GM12865 (cell line): Measurements from ENCODE around the gene PPP1CA.

Experiments
- DNase-seq: peaks from one replicate; pipeline ENCODE4 v3.0.0; 2010; ENCODE audit warnings: low read depth
- H3K4me3 ChIP-seq: 2 replicates; pipeline ENCODE4 v1.5.1; 2011; ENCODE audit warnings: mild to moderate bottlenecking, low read depth, low read length, control low read depth
- TF ChIP-seq, protein P1 (sequence below): IDR thresholded peaks from 2 replicates; pipeline ENCODE4 v1.5.1; 2011; ENCODE audit warnings: low read length, control low read depth, low read depth, inconsistent platforms; ENCODE audit not compliant: insufficient read depth; ENCODE audit errors: missing control alignments

The PPP1CA gene

DNA sequence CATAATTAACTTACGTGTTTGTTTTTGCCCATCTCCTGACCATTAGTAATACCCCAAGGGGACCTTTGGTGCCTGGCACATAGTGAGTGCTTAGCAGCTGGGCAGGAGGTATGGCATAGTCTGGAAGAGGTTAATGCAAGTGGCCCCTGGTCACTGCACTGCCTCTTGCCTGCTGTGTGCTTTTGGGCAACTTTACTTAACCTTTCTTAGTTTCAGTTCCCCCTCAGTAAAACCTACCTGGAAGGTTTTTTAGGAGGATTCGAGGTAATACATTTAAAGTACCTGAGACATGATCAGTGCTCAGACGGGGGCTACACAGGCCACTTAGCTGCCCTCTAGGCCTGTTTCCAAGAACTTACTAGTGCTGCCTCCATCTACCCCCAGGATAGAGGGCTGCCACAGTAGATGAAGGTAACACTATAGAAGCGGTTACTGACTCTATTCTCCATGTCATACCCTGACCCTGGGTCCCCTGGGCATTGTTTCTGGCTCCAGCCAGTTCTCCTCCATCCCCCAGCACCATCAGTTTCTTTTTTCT, 51.7 kb downstream of the PPP1CA start:
- TF ChIP-seq, protein P1, sequence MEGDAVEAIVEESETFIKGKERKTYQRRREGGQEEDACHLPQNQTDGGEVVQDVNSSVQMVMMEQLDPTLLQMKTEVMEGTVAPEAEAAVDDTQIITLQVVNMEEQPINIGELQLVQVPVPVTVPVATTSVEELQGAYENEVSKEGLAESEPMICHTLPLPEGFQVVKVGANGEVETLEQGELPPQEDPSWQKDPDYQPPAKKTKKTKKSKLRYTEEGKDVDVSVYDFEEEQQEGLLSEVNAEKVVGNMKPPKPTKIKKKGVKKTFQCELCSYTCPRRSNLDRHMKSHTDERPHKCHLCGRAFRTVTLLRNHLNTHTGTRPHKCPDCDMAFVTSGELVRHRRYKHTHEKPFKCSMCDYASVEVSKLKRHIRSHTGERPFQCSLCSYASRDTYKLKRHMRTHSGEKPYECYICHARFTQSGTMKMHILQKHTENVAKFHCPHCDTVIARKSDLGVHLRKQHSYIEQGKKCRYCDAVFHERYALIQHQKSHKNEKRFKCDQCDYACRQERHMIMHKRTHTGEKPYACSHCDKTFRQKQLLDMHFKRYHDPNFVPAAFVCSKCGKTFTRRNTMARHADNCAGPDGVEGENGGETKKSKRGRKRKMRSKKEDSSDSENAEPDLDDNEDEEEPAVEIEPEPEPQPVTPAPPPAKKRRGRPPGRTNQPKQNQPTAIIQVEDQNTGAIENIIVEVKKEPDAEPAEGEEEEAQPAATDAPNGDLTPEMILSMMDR: no peak
- H3K4me3 ChIP-seq: no peak overlapping the region
- DNase-seq: no peak

DNA sequence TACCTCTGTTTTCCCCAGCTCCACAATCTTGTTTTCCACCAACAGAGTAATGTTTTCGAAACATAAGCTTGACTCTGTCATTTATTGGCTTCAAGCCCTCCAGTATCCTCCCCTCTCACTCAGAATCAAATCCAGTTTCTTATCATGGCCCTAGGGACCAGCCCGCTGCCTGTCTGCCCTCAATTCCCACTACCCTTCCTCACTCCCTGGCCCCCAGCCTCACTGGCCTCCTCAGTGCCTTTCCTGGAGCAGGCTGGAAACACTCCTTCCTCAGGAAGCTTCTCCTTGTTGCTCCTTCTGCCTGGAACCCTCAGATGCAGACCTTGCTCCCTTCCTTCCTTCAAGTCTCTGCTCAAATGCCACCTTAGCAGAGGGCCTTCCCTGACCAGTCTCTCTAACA, 52.2 kb downstream of the PPP1CA start:
- no peak overlapping the region for H3K4me3 ChIP-seq
- TF ChIP-seq, protein P1: no peak
- no peak for DNase-seq

GRCh38 chr11:67349036-67349435, 52.6 kb downstream of the PPP1CA start:
- TF ChIP-seq, protein P1: no peak
- DNase-seq: no peak
- no peak overlapping the region for H3K4me3 ChIP-seq
